HepG2 (cell line): ENCODE measurements around the gene AGRP. TPM values are rescaled to one million over a fixed set of nuclear protein-coding genes. Genes with fewer than 3 reads are reported as not detected.

Source experiments
- ARID2 ChIP-seq: sonication (generic); formaldehyde crosslinking; IDR thresholded peaks from 2 replicates; pipeline ENCODE4 v1.8.1; 2022; ENCODE audit warnings: mild to moderate bottlenecking, missing genetic modification reagents, borderline replicate concordance
- HNF4G ChIP-seq, 2 experiments: sonication (generic) in 1 of 2; formaldehyde crosslinking in 1 of 2; IDR thresholded peaks; 2 replicates each; pipeline versions ENCODE4 v1.4.0 to v1.6.1; 2011 to 2020; ENCODE audit warnings: borderline replicate concordance in 2 of 2, low read depth in 2 of 2, mild to moderate bottlenecking in 2 of 2, low read length in 1 of 2, missing genetic modification reagents in 1 of 2, moderate library complexity in 1 of 2
- RXRB ChIP-seq: IDR thresholded peaks from 2 replicates; pipeline ENCODE4 v1.6.1; 2016; ENCODE audit warnings: borderline replicate concordance, missing genetic modification reagents, missing compliant biosample characterization
- SOX5 ChIP-seq: IDR thresholded peaks from 2 replicates; pipeline ENCODE4 v1.6.1; 2016; ENCODE audit warnings: borderline replicate concordance
- U2AF2 ChIP-seq: fragments of 200-400 bp; formaldehyde crosslinking; IDR thresholded peaks from 2 replicates; pipeline ENCODE4 v1.6.1; 2017; ENCODE audit warnings: low read depth, mild to moderate bottlenecking, low read length
- ZNF205 ChIP-seq: IDR thresholded peaks from 2 replicates; pipeline ENCODE4 v1.6.1; 2018; ENCODE audit warnings: missing biosample characterization, missing genetic modification reagents
- ZNF3 ChIP-seq: IDR thresholded peaks from 2 replicates; pipeline ENCODE4 v1.7.0; 2017; ENCODE audit warnings: inconsistent platforms
- ZNF318 ChIP-seq: sonication (generic); formaldehyde crosslinking; IDR thresholded peaks from 2 replicates; pipeline ENCODE4 v1.4.0; 2020; ENCODE audit warnings: mild to moderate bottlenecking, missing genetic modification reagents
- ZNF580 ChIP-seq: IDR thresholded peaks from 2 replicates; pipeline ENCODE4 v1.6.1; 2016; ENCODE audit warnings: low read depth, borderline replicate concordance
- ZNF704 ChIP-seq: sonication (generic); formaldehyde crosslinking; IDR thresholded peaks from 2 replicates; pipeline ENCODE4 v1.8.1; 2023; ENCODE audit warnings: mild to moderate bottlenecking, inconsistent platforms, moderate library complexity, missing genetic modification reagents, borderline replicate concordance
- ZSCAN31 ChIP-seq: sonication (generic); formaldehyde crosslinking; IDR thresholded peaks from 2 replicates; pipeline ENCODE4 v1.5.0; 2020; ENCODE audit warnings: low read depth, mild to moderate bottlenecking, missing genetic modification reagents
- polyA plus RNA-seq, 8 experiments: library from polyadenylated mRNA; depleted of rRNA in 3 of 8; stranded (reverse) in 7 of 8; unstranded in 1 of 8; fragments of >200 nt; fragmentation: Illumina TruSeq in 4 of 8; extraction: Trizol in 4 of 8; gene quantifications; 2 replicates each; pipeline versions ENCODE4 v1.2.1 to v1.2.3, GENCODE V29; 2011 to 2016; ENCODE audit warnings: low read depth in 4 of 8, missing spikeins in 1 of 8, mixed read lengths in 1 of 8; ENCODE audit not compliant: insufficient read depth in 1 of 8
- total RNA-seq, 5 experiments: library from RNA; depleted of rRNA; stranded (reverse); fragments of >200 nt; fragmentation: Illumina TruSeq; extraction: Trizol; gene quantifications; 2 replicates each; pipeline ENCODE4 v1.2.3, GENCODE V29; 2016; ENCODE audit warnings: low read depth in 1 of 5
- TF ChIP-seq, protein P1 (sequence below): sonication (generic); formaldehyde crosslinking; IDR thresholded peaks from 2 replicates; pipeline ENCODE4 v1.4.0; 2020; ENCODE audit warnings: missing genetic modification reagents, mild to moderate bottlenecking, borderline replicate concordance
- TF ChIP-seq, protein P2 (sequence below): sonication (generic); formaldehyde crosslinking; IDR thresholded peaks from 2 replicates; pipeline ENCODE4 v1.8.1; 2023; ENCODE audit warnings: mild to moderate bottlenecking, missing genetic modification reagents

AGRP gene
- total and polyA plus RNA-seq, 2 of the 13 experiments (the other 11 are each of a cell fraction or from before 2014, with no cell fraction given) = not detected

DNA sequence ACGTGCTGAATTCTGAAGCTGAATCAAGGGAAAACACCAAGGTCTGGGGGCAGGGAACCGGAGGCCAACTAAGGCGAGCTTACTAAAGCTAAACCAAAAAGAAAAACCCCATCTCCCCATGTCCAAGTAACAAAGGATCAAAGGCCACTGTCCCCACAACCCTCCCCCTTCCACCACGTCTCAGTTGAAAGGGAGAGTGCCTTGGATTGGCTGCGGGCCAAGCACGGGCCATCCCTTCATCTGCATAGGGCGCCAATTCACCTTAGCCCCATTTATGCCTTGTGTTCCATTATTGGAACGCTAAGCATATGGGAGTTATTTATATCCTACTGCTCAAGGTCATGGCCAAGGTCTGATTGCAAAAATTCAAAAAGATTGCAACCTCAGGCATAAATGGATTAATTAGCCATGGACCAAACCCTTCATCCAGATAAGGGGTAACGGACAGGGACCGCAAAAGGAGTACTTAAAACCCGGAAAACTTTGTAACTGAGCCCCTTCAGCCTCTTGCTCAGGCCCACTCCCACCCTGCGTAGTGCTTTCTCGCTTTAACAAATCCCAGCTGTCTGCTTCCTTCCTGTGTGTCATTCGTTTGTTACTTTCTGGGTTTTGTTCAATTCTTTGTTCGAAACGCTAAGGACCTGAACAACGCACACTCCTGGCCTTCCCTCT is 1.6 kb downstream of the AGRP start (continued):
- TF ChIP-seq, protein P1, sequence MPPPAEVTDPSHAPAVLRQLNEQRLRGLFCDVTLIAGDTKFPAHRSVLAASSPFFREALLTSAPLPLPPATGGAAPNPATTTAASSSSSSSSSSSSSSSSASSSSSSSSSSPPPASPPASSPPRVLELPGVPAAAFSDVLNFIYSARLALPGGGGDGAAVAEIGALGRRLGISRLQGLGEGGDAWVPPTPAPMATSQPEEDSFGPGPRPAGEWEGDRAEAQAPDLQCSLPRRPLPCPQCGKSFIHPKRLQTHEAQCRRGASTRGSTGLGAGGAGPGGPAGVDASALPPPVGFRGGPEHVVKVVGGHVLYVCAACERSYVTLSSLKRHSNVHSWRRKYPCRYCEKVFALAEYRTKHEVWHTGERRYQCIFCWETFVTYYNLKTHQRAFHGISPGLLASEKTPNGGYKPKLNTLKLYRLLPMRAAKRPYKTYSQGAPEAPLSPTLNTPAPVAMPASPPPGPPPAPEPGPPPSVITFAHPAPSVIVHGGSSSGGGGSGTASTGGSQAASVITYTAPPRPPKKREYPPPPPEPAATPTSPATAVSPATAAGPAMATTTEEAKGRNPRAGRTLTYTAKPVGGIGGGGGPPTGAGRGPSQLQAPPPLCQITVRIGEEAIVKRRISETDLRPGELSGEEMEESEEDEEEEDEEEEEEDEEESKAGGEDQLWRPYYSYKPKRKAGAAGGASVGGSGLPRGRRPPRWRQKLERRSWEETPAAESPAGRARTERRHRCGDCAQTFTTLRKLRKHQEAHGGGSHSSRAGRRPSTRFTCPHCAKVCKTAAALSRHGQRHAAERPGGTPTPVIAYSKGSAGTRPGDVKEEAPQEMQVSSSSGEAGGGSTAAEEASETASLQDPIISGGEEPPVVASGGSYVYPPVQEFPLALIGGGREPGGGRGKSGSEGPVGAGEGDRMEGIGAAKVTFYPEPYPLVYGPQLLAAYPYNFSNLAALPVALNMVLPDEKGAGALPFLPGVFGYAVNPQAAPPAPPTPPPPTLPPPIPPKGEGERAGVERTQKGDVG (CRISPR knock-in tag) = no peak
- TF ChIP-seq SOX5 (CRISPR knock-in tag) (0 out of 2 replicates have a peak, but pooled peaks have one; percentile 12), ZNF318 (CRISPR knock-in tag) (0 out of 2 replicates have a peak, but pooled peaks have one; percentile 46), ZNF704 (CRISPR knock-in tag) (peak; percentile 14; the same call in 1 of the 2 replicates), ZNF205 (CRISPR knock-in tag) (no peak), ZNF3 (CRISPR knock-in tag) (no peak), ARID2 (CRISPR knock-in tag) (0 out of 2 replicates have a peak, but pooled peaks have one; percentile 4), ZSCAN31 (no peak), U2AF2 (no peak), HNF4G (IDR thresholded peaks at IDR 0.05; ENCODE audit: borderline replicate concordance, low read depth, low read length) (peak; percentile 80; the same call in 1 of the 2 replicates), HNF4G (CRISPR knock-in tag; IDR thresholded peaks at IDR 0.05; ENCODE audit: borderline replicate concordance, low read depth) (no peak), RXRB (CRISPR knock-in tag) (peak; percentile 54; the same call in 1 of the 2 replicates), ZNF580 (CRISPR knock-in tag) (no peak)
- TF ChIP-seq, protein P2, sequence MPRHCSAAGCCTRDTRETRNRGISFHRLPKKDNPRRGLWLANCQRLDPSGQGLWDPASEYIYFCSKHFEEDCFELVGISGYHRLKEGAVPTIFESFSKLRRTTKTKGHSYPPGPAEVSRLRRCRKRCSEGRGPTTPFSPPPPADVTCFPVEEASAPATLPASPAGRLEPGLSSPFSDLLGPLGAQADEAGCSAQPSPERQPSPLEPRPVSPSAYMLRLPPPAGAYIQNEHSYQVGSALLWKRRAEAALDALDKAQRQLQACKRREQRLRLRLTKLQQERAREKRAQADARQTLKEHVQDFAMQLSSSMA = peak; percentile 10; the same call in 1 of the 2 replicates
